HepG2 (cell line): ENCODE data around the gene SEC14L6. TPM values are rescaled to one million over a fixed set of nuclear protein-coding genes. Genes with fewer than 3 reads are reported as not detected.

ENCODE experiments used
- ATAC-seq: fragments of 200-7000 bp; cut with Tn5 transposase; 3 replicates; pipeline ENCODE4 v1.9.1; 2020; ENCODE audit warnings: mild to moderate bottlenecking, moderate library complexity
- BruUV-seq: library from RNA; stranded (reverse); fragments of 400-500 nt; replicated peaks from 2 replicates; lab custom pipeline; 2021; lab: Mats Ljungman, UMichigan
- CTCF ChIA-PET: fragments of 300-600 bp; formaldehyde crosslinking; extraction: SDS; loops from one replicate; lab custom pipeline; 2021; ENCODE audit warnings: low total read pairs, inconsistent platforms, low intra/inter-chr PET ratio; lab: Yijun Ruan, JAX
- POLR2A ChIA-PET: fragments of 350-600 bp; sonication (Branson Sonifier 250); formaldehyde crosslinking; loops from one replicate; lab custom pipeline; 2020; ENCODE audit warnings: antibody characterized with exemption, inconsistent platforms; lab: Yijun Ruan, JAX
- DNase-seq: peaks from one replicate; pipeline ENCODE4 v3.0.0-alpha.2; 2015; ENCODE audit warnings: low spot score
- FAIRE-seq: peaks from 3 replicates; lab custom pipeline; 2011; peaks lifted over from hg19 to GRCh38; lab: Jason Lieb, UNC
- H2AFZ ChIP-seq: one replicate; pipeline ENCODE4 v1.6.1; 2011; ENCODE audit warnings: low read length, inconsistent platforms
- H3K27ac ChIP-seq: fragments of 300-600 bp; 3 replicates; pipeline ENCODE4 v1.8.0; 2011; ENCODE audit warnings: mixed run types, mild to moderate bottlenecking, mixed read lengths, low read length, inconsistent platforms; ENCODE audit not compliant: insufficient read depth; ENCODE audit errors: extremely low read length
- H3K27me3 ChIP-seq, 2 experiments: fragments of 200-600 bp in 1 of 2; 2 replicates in 1 of 2; 3 replicates in 1 of 2; pipeline versions ENCODE4 v1.6.0 to v1.8.0; 2011; ENCODE audit warnings: low read length in 2 of 2, mild to moderate bottlenecking in 2 of 2, moderate library complexity in 2 of 2, inconsistent platforms in 1 of 2; ENCODE audit not compliant: insufficient read depth in 2 of 2, control insufficient read depth in 1 of 2
- H3K36me3 ChIP-seq, 2 experiments: fragments of 200-600 bp in 1 of 2; replicated peaks in 1 of 2; 2 replicates in 1 of 2; 3 replicates in 1 of 2; pipeline versions ENCODE4 v1.5.1 to v1.8.0; 2011; ENCODE audit warnings: low read length in 2 of 2, inconsistent platforms in 1 of 2; ENCODE audit not compliant: insufficient read depth in 2 of 2, control insufficient read depth in 1 of 2
- H3K4me1 ChIP-seq: 2 replicates; pipeline ENCODE4 v1.5.1; 2012; ENCODE audit warnings: low read length, inconsistent platforms; ENCODE audit not compliant: insufficient read depth
- H3K4me2 ChIP-seq: 2 replicates; pipeline ENCODE4 v1.6.0; 2011; ENCODE audit warnings: low read depth, low read length, inconsistent platforms
- H3K4me3 ChIP-seq, 3 experiments: fragments of 200-600 bp in 1 of 3; sonication (generic), shearing (Covaris generic) in 1 of 3; replicated peaks in 1 of 3; 2 replicates each; pipeline ENCODE4 v1.5.1; 2011 to 2016; ENCODE audit warnings: low read length in 3 of 3, inconsistent platforms in 2 of 3, low read depth in 2 of 3, mild to moderate bottlenecking in 2 of 3, control low read depth in 1 of 3, mixed read lengths in 1 of 3; ENCODE audit not compliant: insufficient read depth in 1 of 3
- H3K79me2 ChIP-seq: one replicate; pipeline ENCODE4 v1.6.1; 2011; ENCODE audit warnings: low read length, inconsistent platforms; ENCODE audit not compliant: insufficient read depth
- H3K9ac ChIP-seq: 2 replicates; pipeline ENCODE4 v1.6.0; 2011; ENCODE audit warnings: mild to moderate bottlenecking, low read depth, low read length, inconsistent platforms; ENCODE audit not compliant: insufficient read depth
- H3K9me3 ChIP-seq: 2 replicates; pipeline ENCODE4 v1.5.1; 2012; ENCODE audit warnings: mild to moderate bottlenecking, low read length
- H4K20me1 ChIP-seq: 2 replicates; pipeline ENCODE4 v1.6.0; 2011; ENCODE audit warnings: inconsistent platforms, mild to moderate bottlenecking, low read length, moderate library complexity; ENCODE audit not compliant: insufficient read depth
- RARG ChIP-seq: sonication (generic); formaldehyde crosslinking; IDR thresholded peaks from 2 replicates; pipeline ENCODE4 v1.4.0; 2020; ENCODE audit warnings: low read depth, mild to moderate bottlenecking, missing genetic modification reagents
- ZNF17 ChIP-seq: sonication (generic); formaldehyde crosslinking; IDR thresholded peaks from 2 replicates; pipeline ENCODE4 v1.5.0; 2020; ENCODE audit warnings: mild to moderate bottlenecking, missing genetic modification reagents
- ZNF383 ChIP-seq: sonication (generic); formaldehyde crosslinking; IDR thresholded peaks from 2 replicates; pipeline ENCODE4 v1.4.0; 2020; ENCODE audit warnings: missing genetic modification reagents, mild to moderate bottlenecking, borderline replicate concordance
- ZNF468 ChIP-seq: sonication (generic); formaldehyde crosslinking; IDR thresholded peaks from 2 replicates; pipeline ENCODE4 v1.8.0; 2022; ENCODE audit warnings: mild to moderate bottlenecking, moderate library complexity, missing genetic modification reagents
- ZNF547 ChIP-seq: sonication (generic); formaldehyde crosslinking; IDR thresholded peaks from 2 replicates; pipeline ENCODE4 v1.5.1; 2020; ENCODE audit warnings: mild to moderate bottlenecking, missing genetic modification reagents
- ZNF777 ChIP-seq: sonication (generic); formaldehyde crosslinking; IDR thresholded peaks from 2 replicates; pipeline ENCODE4 v1.4.0; 2020; ENCODE audit warnings: missing genetic modification reagents
- ZNF878 ChIP-seq: sonication (generic); formaldehyde crosslinking; IDR thresholded peaks from 2 replicates; pipeline ENCODE4 v1.8.1; 2023; ENCODE audit warnings: mild to moderate bottlenecking, missing genetic modification reagents, moderate library complexity
- WGBS: methylation state at CpG from one replicate; pipeline ENCODE4 v1.1.6; 2017; ENCODE audit warnings: low lambda C conversion rate; 5-methylcytosine and 5-hydroxymethylcytosine counted together
- in situ Hi-C: cut with HindIII; loops from 2 replicates; pipeline ENCODE4 v1.10.0; 2017; ENCODE audit warnings: low pct_unique_long_range_greater_than_20kb; ENCODE audit not compliant: extremely low pct_ligation_motif_present
- intact Hi-C: fragments of 100-400 bp; cut with micrococcal nuclease; formaldehyde crosslinking; loops from one replicate; pipeline ENCODE4 v1.10.0; 2022; ENCODE audit not compliant: unreplicated experiment
- polyA plus RNA-seq, 8 experiments: library from polyadenylated mRNA; depleted of rRNA in 3 of 8; stranded (reverse) in 7 of 8; unstranded in 1 of 8; fragments of >200 nt; fragmentation: Illumina TruSeq in 4 of 8; extraction: Trizol in 4 of 8; gene quantifications; 2 replicates each; pipeline versions ENCODE4 v1.2.1 to v1.2.3, GENCODE V29; 2011 to 2016; ENCODE audit warnings: low read depth in 4 of 8, missing spikeins in 1 of 8, mixed read lengths in 1 of 8; ENCODE audit not compliant: insufficient read depth in 1 of 8
- total RNA-seq, 5 experiments: library from RNA; depleted of rRNA; stranded (reverse); fragments of >200 nt; fragmentation: Illumina TruSeq; extraction: Trizol; gene quantifications; 2 replicates each; pipeline ENCODE4 v1.2.3, GENCODE V29; 2016; ENCODE audit warnings: low read depth in 1 of 5
- TF ChIP-seq, protein P1 (sequence below): sonication (generic); formaldehyde crosslinking; IDR thresholded peaks from 2 replicates; pipeline ENCODE4 v1.5.0; 2020; ENCODE audit warnings: mild to moderate bottlenecking, missing genetic modification reagents
- TF ChIP-seq, protein P2 (sequence below): IDR thresholded peaks from 2 replicates; pipeline ENCODE4 v1.6.1; 2016
- TF ChIP-seq, protein P3 (sequence below): sonication (generic); formaldehyde crosslinking; IDR thresholded peaks from 2 replicates; pipeline ENCODE4 v1.9.0; 2022; ENCODE audit warnings: missing genetic modification reagents, mild to moderate bottlenecking, borderline replicate concordance
- TF ChIP-seq, protein P4 (sequence below): sonication (generic); formaldehyde crosslinking; IDR thresholded peaks from 2 replicates; pipeline ENCODE4 v1.8.1; 2022; ENCODE audit warnings: low read depth, mild to moderate bottlenecking, missing genetic modification reagents
- TF ChIP-seq, protein P5 (sequence below): IDR thresholded peaks from 2 replicates; pipeline ENCODE4 v1.6.1; 2012; ENCODE audit warnings: low read depth, low read length, improper control_type of control experiment
- TF ChIP-seq, protein P6 (sequence below): sonication (generic); formaldehyde crosslinking; IDR thresholded peaks from 2 replicates; pipeline ENCODE4 v1.8.0; 2022; ENCODE audit warnings: mild to moderate bottlenecking, missing genetic modification reagents, moderate library complexity

Gene SEC14L6
- total and polyA plus RNA-seq, 2 of the 13 experiments (the other 11 are each of a cell fraction or from before 2014, with no cell fraction given): 0.09 to 9.3 TPM

DNA sequence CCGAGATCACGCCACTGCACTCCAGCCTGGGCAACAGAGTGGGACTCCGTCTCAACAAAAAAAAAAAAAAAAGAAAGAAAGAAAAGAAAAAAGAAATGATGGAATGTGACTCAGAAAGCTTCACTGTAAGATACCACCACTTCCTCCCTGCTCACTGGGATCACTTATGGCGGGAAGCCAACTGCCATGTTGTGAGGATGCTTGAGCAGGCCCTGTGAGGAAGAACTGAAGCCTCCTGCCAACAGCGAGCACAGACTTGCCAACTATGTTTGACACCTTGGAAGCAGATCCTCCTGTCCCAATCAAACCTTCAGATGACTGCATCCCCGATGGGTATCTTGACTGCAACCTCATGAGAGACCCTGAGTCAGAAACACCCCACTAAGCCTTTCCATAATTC, 8.3 kb downstream of the SEC14L6 start:
- H3K79me2 ChIP-seq: no peaks in the 10 kb centered on the region
- ATAC-seq (no peak), DNase-seq (no peak), FAIRE-seq (no peak)
- H3K9me3 ChIP-seq: no peaks in the 10 kb centered on the region
- no peak overlapping the region for H3K27ac ChIP-seq
- H3K27me3 ChIP-seq: peaks cover 0 to 13% of the 10 kb centered on the region in 2 experiments; a peak in 3 of 5 replicates
- H3K4me2 ChIP-seq: no peak overlapping the region
- no peak overlapping the region for H3K9ac ChIP-seq
- H2AFZ ChIP-seq: no peak overlapping the region
- WGBS: 94% methylated on average over 6 of the region's 6 CpGs
- no TSS peak for BruUV-seq
- in situ Hi-C loops: no loop called here
- H3K4me1 ChIP-seq: peaks cover 35% of the 10 kb centered on the region
- ChIA-PET POLR2A (interaction anchor here (1.2 kb wide), 1 partner anchor 69 kb away, joined by 3 read pairs; the partner anchor contains the start of gene TCN2), CTCF (no interaction called here)
- H3K36me3 ChIP-seq: no peaks in the 10 kb centered on the region
- intact Hi-C loops: no loop called here
- H4K20me1 ChIP-seq: no peaks in the 10 kb centered on the region
- no peak overlapping the region for H3K4me3 ChIP-seq
- no peak for TF ChIP-seq ZNF547 (CRISPR knock-in tag)
- TF ChIP-seq, protein P1, sequence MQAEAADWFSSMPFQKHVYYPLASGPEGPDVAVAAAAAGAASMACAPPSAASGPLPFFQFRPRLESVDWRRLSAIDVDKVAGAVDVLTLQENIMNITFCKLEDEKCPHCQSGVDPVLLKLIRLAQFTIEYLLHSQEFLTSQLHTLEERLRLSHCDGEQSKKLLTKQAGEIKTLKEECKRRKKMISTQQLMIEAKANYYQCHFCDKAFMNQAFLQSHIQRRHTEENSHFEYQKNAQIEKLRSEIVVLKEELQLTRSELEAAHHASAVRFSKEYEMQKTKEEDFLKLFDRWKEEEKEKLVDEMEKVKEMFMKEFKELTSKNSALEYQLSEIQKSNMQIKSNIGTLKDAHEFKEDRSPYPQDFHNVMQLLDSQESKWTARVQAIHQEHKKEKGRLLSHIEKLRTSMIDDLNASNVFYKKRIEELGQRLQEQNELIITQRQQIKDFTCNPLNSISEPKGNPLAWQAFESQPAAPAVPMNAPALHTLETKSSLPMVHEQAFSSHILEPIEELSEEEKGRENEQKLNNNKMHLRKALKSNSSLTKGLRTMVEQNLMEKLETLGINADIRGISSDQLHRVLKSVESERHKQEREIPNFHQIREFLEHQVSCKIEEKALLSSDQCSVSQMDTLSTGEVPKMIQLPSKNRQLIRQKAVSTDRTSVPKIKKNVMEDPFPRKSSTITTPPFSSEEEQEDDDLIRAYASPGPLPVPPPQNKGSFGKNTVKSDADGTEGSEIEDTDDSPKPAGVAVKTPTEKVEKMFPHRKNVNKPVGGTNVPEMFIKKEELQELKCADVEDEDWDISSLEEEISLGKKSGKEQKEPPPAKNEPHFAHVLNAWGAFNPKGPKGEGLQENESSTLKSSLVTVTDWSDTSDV (CRISPR knock-in tag): no peak
- no peak for TF ChIP-seq ZNF383 (CRISPR knock-in tag)
- no peak for TF ChIP-seq ZNF468 (CRISPR knock-in tag)
- no peak for TF ChIP-seq ZNF878 (CRISPR knock-in tag)
- TF ChIP-seq, protein P2, sequence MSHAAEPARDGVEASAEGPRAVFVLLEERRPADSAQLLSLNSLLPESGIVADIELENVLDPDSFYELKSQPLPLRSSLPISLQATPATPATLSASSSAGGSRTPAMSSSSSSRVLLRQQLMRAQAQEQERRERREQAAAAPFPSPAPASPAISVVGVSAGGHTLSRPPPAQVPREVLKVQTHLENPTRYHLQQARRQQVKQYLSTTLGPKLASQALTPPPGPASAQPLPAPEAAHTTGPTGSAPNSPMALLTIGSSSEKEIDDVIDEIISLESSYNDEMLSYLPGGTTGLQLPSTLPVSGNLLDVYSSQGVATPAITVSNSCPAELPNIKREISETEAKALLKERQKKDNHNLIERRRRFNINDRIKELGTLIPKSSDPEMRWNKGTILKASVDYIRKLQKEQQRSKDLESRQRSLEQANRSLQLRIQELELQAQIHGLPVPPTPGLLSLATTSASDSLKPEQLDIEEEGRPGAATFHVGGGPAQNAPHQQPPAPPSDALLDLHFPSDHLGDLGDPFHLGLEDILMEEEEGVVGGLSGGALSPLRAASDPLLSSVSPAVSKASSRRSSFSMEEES (CRISPR knock-in tag): no peak
- TF ChIP-seq, protein P3, sequence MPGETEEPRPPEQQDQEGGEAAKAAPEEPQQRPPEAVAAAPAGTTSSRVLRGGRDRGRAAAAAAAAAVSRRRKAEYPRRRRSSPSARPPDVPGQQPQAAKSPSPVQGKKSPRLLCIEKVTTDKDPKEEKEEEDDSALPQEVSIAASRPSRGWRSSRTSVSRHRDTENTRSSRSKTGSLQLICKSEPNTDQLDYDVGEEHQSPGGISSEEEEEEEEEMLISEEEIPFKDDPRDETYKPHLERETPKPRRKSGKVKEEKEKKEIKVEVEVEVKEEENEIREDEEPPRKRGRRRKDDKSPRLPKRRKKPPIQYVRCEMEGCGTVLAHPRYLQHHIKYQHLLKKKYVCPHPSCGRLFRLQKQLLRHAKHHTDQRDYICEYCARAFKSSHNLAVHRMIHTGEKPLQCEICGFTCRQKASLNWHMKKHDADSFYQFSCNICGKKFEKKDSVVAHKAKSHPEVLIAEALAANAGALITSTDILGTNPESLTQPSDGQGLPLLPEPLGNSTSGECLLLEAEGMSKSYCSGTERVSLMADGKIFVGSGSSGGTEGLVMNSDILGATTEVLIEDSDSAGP (CRISPR knock-in tag): no peak
- no peak for TF ChIP-seq RARG
- TF ChIP-seq, protein P4, sequence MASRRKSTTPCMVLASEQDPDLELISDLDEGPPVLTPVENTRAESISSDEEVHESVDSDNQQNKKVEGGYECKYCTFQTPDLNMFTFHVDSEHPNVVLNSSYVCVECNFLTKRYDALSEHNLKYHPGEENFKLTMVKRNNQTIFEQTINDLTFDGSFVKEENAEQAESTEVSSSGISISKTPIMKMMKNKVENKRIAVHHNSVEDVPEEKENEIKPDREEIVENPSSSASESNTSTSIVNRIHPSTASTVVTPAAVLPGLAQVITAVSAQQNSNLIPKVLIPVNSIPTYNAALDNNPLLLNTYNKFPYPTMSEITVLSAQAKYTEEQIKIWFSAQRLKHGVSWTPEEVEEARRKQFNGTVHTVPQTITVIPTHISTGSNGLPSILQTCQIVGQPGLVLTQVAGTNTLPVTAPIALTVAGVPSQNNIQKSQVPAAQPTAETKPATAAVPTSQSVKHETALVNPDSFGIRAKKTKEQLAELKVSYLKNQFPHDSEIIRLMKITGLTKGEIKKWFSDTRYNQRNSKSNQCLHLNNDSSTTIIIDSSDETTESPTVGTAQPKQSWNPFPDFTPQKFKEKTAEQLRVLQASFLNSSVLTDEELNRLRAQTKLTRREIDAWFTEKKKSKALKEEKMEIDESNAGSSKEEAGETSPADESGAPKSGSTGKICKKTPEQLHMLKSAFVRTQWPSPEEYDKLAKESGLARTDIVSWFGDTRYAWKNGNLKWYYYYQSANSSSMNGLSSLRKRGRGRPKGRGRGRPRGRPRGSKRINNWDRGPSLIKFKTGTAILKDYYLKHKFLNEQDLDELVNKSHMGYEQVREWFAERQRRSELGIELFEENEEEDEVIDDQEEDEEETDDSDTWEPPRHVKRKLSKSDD (CRISPR knock-in tag): no peak
- TF ChIP-seq, protein P5, sequence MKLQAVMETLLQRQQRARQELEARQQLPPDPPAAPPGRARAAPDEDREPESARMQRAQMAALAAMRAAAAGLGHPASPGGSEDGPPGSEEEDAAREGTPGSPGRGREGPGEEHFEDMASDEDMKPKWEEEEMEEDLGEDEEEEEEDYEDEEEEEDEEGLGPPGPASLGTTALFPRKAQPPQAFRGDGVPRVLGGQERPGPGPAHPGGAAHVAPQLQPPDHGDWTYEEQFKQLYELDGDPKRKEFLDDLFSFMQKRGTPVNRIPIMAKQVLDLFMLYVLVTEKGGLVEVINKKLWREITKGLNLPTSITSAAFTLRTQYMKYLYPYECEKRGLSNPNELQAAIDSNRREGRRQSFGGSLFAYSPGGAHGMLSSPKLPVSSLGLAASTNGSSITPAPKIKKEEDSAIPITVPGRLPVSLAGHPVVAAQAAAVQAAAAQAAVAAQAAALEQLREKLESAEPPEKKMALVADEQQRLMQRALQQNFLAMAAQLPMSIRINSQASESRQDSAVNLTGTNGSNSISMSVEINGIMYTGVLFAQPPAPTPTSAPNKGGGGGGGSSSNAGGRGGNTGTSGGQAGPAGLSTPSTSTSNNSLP: no peak
- TF ChIP-seq, protein P6, sequence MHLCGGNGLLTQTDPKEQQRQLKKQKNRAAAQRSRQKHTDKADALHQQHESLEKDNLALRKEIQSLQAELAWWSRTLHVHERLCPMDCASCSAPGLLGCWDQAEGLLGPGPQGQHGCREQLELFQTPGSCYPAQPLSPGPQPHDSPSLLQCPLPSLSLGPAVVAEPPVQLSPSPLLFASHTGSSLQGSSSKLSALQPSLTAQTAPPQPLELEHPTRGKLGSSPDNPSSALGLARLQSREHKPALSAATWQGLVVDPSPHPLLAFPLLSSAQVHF: no peak
- no peak for TF ChIP-seq ZNF777 (CRISPR knock-in tag)
- no peak for TF ChIP-seq ZNF17 (CRISPR knock-in tag)
